CD8-positive, alpha-beta memory T cell (primary cell): ENCODE measurements around the gene SSC4D. TPM values are rescaled to one million over a fixed set of nuclear protein-coding genes. Genes with fewer than 3 reads are reported as not detected.
"Not testable (repeated sequence)": the region's sequence is repeated elsewhere in the genome, so short reads cannot be mapped to it uniquely, and the experiment has no call there.

ENCODE experiments used
- CTCF ChIA-PET: fragments of 350-600 bp; sonication (Branson Sonifier 250); formaldehyde crosslinking; loops from one replicate; lab custom pipeline; 2021; ENCODE audit warnings: antibody characterized with exemption; lab: Charles Lee
- POLR2A ChIA-PET: fragments of 350-600 bp; sonication (Branson Sonifier 250); formaldehyde crosslinking; loops from one replicate; lab custom pipeline; 2021; ENCODE audit warnings: antibody characterized with exemption; lab: Charles Lee
- DNase-seq, 5 donors: peaks; one replicate each; pipeline versions ENCODE4 v3.0.0 to v3.0.0-alpha.2; 2020 to 2022; ENCODE audit warnings: mixed read lengths in 1 of 5
- H3K27ac ChIP-seq: one replicate; pipeline ENCODE4 v1.7.0; 2013; ENCODE audit warnings: low read depth, mild to moderate bottlenecking, low read length, moderate library complexity
- H3K27me3 ChIP-seq: 2 replicates; pipeline ENCODE4 v1.7.0; 2013; ENCODE audit warnings: low read length, mild to moderate bottlenecking; ENCODE audit not compliant: insufficient read depth, poor library complexity, severe bottlenecking
- H3K36me3 ChIP-seq: 2 replicates; pipeline ENCODE4 v1.7.0; 2013; ENCODE audit warnings: mild to moderate bottlenecking, low read length, moderate library complexity; ENCODE audit not compliant: insufficient read depth
- H3K4me1 ChIP-seq: 2 replicates; pipeline ENCODE4 v1.7.0; 2013; ENCODE audit warnings: mild to moderate bottlenecking, low read length, moderate library complexity; ENCODE audit not compliant: insufficient read depth
- H3K4me3 ChIP-seq: 2 replicates; pipeline ENCODE4 v1.7.0; 2013; ENCODE audit warnings: mild to moderate bottlenecking, low read length
- H3K9me3 ChIP-seq: 2 replicates; pipeline ENCODE4 v1.7.0; 2013; ENCODE audit warnings: mild to moderate bottlenecking, low read length
- H3K27ac Mint-ChIP-seq, 8 donors: one replicate each; pipeline ENCODE4 v1.8.0; 2020 to 2021; ENCODE audit warnings: mixed read lengths in 8 of 8, mild to moderate bottlenecking in 6 of 8, inconsistent platforms in 3 of 8, moderate library complexity in 3 of 8
- H3K27me3 Mint-ChIP-seq, 2 donors: one replicate each; pipeline ENCODE4 v1.8.0; 2020 to 2021; ENCODE audit warnings: mixed read lengths in 2 of 2, mild to moderate bottlenecking in 1 of 2, moderate library complexity in 1 of 2
- H3K36me3 Mint-ChIP-seq, 3 donors: one replicate each; pipeline ENCODE4 v1.8.0; 2020 to 2021; ENCODE audit warnings: mixed read lengths in 3 of 3, inconsistent platforms in 1 of 3, mild to moderate bottlenecking in 1 of 3
- H3K4me1 Mint-ChIP-seq, 3 donors: one replicate each; pipeline ENCODE4 v1.8.0; 2020 to 2021; ENCODE audit warnings: mixed read lengths in 3 of 3, inconsistent platforms in 1 of 3, mild to moderate bottlenecking in 1 of 3
- H3K4me3 Mint-ChIP-seq, 7 donors: one replicate each; pipeline ENCODE4 v1.8.0; 2020 to 2021; ENCODE audit warnings: mixed read lengths in 7 of 7, mild to moderate bottlenecking in 6 of 7, moderate library complexity in 4 of 7, inconsistent platforms in 2 of 7
- H3K9me3 Mint-ChIP-seq, 5 donors: one replicate each; pipeline ENCODE4 v1.8.0; 2020 to 2022; ENCODE audit warnings: mixed read lengths in 5 of 5, mild to moderate bottlenecking in 3 of 5, moderate library complexity in 2 of 5, inconsistent platforms in 1 of 5
- polyA plus RNA-seq: library from polyadenylated mRNA; unstranded; fragments of 300-500 nt; fragmentation: Illumina TruSeq; gene quantifications from one replicate; pipeline ENCODE4 v1.2.3, GENCODE V29; 2021
- total RNA-seq, 2 experiments: library from RNA; stranded (reverse); gene quantifications; one replicate each; pipeline ENCODE4 v1.2.3, GENCODE V29; 2021

SSC4D gene
- total and polyA plus RNA-seq, 3 experiments from 2014 or later, result 0.17 to 0.55 (median 0.35) TPM

DNA sequence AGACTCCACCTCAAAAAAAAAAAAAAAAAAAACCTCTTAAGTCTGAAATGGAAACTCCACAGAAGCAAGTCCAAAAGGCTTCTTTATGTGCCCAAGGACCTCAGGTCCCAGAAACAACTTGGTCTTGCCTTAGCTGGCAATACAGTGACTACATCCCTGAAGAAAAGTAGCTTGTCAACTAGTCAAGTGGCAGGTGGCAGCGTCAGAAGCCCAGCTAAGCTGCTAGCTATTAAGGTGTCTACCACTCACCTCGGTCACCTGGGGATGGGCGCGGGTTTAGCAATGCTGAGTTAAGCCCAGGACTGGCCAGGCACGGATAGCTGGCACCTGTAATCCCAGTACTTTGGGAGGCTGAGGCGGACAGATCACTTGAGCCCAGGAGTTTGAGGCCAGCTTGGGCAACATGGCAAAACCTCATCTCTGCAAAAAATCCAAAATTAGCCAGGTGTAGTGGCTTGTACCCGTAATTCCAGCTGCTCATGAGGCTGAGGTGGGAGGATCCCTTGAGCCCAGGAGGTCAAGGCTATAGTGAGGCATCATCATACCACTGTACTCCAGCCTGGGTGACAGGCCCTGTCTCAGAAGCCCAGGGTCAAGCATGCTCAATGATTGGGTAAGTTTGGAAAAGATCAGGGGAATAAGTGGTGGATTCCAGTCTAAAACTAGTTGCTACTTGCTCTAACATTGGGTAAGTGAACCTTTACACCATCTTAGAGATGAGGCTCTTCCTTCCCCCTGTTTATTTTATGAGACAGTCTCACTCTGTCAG lies 29.8 kb upstream of the SSC4D start:
- H3K4me1 ChIP-seq, H3K9me3 Mint-ChIP-seq, H3K36me3 ChIP-seq, H3K27ac Mint-ChIP-seq, H3K27me3 ChIP-seq, CTCF ChIA-PET, POLR2A ChIA-PET, H3K4me3 Mint-ChIP-seq, H3K4me3 ChIP-seq, DNase-seq, H3K27me3 Mint-ChIP-seq, H3K36me3 Mint-ChIP-seq, H3K27ac ChIP-seq, H3K4me1 Mint-ChIP-seq, H3K9me3 ChIP-seq: not testable (repeated sequence)

DNA sequence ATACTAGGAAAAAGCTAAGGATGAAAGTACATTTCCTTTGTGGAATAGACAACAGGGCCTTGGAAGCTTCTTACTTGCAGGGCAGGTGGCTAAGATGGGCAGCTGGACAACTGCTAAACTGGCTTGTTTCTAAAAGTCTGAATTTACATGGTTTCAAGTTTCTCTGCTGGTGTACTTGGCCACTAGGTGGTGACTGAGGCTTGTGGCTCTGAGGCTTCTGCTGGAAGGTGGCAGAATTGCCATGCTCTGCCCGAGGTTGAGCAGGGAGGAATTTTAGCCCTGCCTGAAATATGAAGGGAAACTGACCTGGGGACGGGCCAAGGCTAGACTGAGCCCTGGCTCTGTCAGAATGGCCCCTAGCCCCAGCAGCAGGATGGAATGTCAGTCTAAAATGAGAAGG lies 28.4 kb upstream of the SSC4D start:
- H3K27ac ChIP-seq, H3K36me3 Mint-ChIP-seq, H3K9me3 Mint-ChIP-seq, H3K4me1 Mint-ChIP-seq, H3K36me3 ChIP-seq, H3K4me1 ChIP-seq, CTCF ChIA-PET, H3K4me3 ChIP-seq, POLR2A ChIA-PET, H3K4me3 Mint-ChIP-seq, H3K27me3 ChIP-seq, H3K9me3 ChIP-seq, H3K27me3 Mint-ChIP-seq: not testable (repeated sequence)
- peak overlapping the region in 1 of 8 donors; percentile 54 for H3K27ac Mint-ChIP-seq
- DNase-seq, result peak in 3 of 5 donors; percentile 15 to 61 (median 50)

DNA sequence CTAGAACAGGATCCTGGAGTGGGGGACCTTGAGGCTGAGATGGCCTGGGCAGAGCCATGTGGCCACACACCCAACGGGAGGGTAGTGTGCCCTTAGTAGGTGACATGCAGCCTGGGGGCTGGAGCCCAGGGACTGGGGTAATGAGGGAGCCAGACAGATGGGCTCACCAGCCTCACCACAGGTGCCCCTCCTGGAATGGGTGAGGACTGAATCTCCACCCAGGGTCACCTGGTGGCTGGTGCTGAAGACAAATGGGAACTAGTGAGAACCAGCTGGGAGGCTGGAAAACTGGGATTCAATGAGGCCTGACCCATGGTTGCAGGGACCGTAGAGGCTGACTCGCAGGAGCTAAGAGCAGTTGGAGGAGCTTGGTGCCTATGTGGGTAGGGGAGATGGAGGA lies 21.3 kb upstream of the SSC4D start:
- no peaks in the 10 kb centered on the region for H3K4me1 ChIP-seq
- H3K36me3 ChIP-seq, result no peaks in the 10 kb centered on the region
- ChIA-PET POLR2A (no interaction called here), CTCF (no interaction called here)
- H3K27ac ChIP-seq, result no peak overlapping the region
- H3K36me3 Mint-ChIP-seq, result no peaks in the 10 kb centered on the region
- H3K4me1 Mint-ChIP-seq, result no peaks in the 10 kb centered on the region
- H3K27ac Mint-ChIP-seq, result no peak overlapping the region
- no peaks in the 10 kb centered on the region for H3K27me3 ChIP-seq
- H3K9me3 ChIP-seq, result no peaks in the 10 kb centered on the region
- H3K4me3 ChIP-seq, result no peak overlapping the region
- H3K4me3 Mint-ChIP-seq, result no peak overlapping the region
- no peaks in the 10 kb centered on the region for H3K27me3 Mint-ChIP-seq
- no peak for DNase-seq
- no peaks in the 10 kb centered on the region for H3K9me3 Mint-ChIP-seq

DNA sequence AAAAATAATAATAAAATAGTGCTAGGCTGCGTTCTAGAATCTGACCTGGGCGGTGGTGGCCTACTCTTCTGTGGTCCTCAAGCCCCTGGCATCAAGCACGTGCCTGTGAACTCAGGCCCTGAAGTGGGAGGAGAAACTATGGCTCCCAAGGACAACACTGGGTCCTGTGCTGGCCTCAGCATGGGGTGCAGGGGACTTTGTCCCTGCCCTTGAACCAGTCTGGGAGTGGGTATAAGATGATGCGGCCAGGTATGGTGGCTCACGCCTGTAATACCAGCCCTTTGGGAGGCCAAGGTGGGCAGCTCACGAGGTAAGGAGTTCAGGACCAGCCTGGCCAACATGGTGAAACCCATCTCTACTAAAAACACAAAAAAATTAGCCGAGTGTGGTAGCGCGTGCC lies 20.7 kb upstream of the SSC4D start:
- Histone ChIP-seq H3K27me3 (no peaks in the 10 kb centered on the region), H3K27ac (no peak overlapping the region), H3K4me1 (no peaks in the 10 kb centered on the region), H3K9me3 (no peaks in the 10 kb centered on the region), H3K4me3 (no peak overlapping the region), H3K36me3 (no peaks in the 10 kb centered on the region)
- ChIA-PET POLR2A (no interaction called here), CTCF (no interaction called here)
- Mint-ChIP-seq H3K4me3 (no peak overlapping the region), H3K27me3 (no peaks in the 10 kb centered on the region), H3K27ac (no peak overlapping the region), H3K36me3 (no peaks in the 10 kb centered on the region), H3K9me3 (no peaks in the 10 kb centered on the region), H3K4me1 (peaks cover 0 to under 1% (median 0%) of the 10 kb centered on the region in 3 donors)
- DNase-seq, result no peak

DNA sequence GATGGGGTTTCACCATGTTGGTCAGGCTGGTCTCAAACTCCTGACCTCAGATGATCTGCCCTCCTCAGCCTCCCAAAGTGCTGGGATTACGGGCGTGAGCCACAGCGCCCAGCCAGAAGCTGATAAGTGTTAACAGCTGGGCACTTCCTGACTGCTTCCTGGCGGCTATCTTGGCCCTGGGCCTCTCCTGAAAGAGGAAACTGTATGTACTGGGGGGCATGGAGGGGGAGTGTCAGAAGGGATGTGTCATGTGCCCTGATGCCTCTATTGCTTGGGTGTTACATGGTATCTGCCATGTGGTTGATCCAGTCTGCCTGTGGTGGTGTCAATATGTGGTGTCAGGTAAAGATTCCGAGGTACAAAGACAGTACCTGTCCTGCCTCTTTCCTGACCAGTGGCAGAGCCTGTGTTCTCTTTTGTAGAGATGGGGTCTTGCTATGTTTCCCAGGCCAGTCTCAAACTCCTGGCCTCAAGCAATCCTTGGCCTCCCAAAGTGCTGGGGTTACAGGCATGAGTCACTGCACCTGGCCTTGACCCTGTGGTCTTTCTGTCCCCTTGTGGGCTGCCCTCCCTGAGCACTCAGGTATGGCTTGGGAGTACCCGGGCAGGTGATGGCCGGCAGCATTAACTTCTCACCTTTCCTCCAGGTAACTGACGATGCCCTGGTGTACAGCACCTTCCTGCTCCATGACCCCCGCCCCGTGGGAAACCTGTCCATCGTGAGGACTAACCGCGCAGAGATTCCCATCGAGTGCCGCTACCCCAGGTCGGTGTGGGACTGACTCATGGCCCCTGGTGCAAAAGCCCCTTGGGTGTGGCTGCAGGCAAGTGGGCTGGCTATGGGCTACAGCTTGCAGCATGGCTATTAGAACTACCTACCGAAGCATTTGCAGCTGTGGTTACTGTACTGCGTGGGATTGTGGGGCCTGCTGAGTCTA lies 19.6 kb upstream of the SSC4D start:
- H3K36me3 Mint-ChIP-seq, result no peaks in the 10 kb centered on the region
- DNase-seq, result no peak
- POLR2A ChIA-PET, result no interaction called here

DNA sequence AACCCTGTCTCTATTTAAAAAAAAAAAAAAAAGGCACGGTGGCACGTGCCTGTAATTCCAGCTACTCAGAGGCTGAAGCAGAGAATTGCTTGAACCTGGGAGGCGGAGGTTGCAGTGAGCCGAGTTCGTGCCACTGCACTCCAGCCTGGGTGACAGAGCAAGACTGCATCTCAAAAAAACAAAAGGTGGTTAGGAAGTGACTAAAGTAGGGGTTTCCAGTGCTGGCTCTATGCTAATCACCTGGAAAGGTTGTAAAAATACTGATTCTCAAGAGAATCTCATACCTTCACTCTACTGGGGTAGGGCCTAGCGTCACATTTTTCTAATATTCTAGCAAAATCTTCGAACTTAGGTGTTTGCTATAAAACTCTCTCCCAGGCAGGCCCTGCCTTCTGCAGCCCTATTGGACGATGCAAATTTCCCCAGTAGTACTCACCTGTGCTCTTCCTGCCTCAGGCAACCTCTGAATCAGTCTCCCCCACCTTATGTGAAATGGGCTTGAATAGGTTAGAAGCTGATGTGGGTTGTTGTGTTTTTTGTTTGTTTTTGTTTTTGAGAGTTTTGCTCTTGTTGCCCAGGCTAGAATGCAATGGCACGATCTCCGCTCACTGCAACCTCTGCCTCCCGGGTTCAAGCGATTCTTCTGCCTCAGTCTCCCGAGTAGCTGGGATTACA lies 18.8 kb upstream of the SSC4D start:
- Mint-ChIP-seq H3K4me3 (no peak overlapping the region), H3K9me3 (no peaks in the 10 kb centered on the region), H3K36me3 (no peaks in the 10 kb centered on the region), H3K4me1 (peaks cover 7 to 13% (median 12%) of the 10 kb centered on the region in 3 donors), H3K27me3 (peaks cover 3 to 6% of the 10 kb centered on the region in 2 donors), H3K27ac (peak overlapping the region in 1 of 8 donors; percentile 43)
- ChIA-PET POLR2A (no interaction called here), CTCF (no interaction called here)
- Histone ChIP-seq H3K4me1 (no peaks in the 10 kb centered on the region), H3K27me3 (no peaks in the 10 kb centered on the region), H3K9me3 (no peaks in the 10 kb centered on the region), H3K36me3 (no peaks in the 10 kb centered on the region), H3K4me3 (no peak overlapping the region), H3K27ac (no peak overlapping the region)
- DNase-seq, result no peak

More for the DNA sequence above, 19.6 kb upstream of the SSC4D start:
- Histone ChIP-seq H3K27ac (no peak overlapping the region), H3K36me3 (no peaks in the 10 kb centered on the region), H3K4me3 (no peak overlapping the region), H3K4me1 (no peaks in the 10 kb centered on the region), H3K9me3 (no peaks in the 10 kb centered on the region), H3K27me3 (no peaks in the 10 kb centered on the region)
- peaks cover 7 to 10% (median 9%) of the 10 kb centered on the region in 3 donors for H3K4me1 Mint-ChIP-seq
- no peaks in the 10 kb centered on the region for H3K9me3 Mint-ChIP-seq
- H3K27ac Mint-ChIP-seq, result no peak overlapping the region
- H3K4me3 Mint-ChIP-seq, result no peak overlapping the region
- H3K27me3 Mint-ChIP-seq, result peaks cover 0 to under 1% of the 10 kb centered on the region in 2 donors
- CTCF ChIA-PET, result no interaction called here

DNA sequence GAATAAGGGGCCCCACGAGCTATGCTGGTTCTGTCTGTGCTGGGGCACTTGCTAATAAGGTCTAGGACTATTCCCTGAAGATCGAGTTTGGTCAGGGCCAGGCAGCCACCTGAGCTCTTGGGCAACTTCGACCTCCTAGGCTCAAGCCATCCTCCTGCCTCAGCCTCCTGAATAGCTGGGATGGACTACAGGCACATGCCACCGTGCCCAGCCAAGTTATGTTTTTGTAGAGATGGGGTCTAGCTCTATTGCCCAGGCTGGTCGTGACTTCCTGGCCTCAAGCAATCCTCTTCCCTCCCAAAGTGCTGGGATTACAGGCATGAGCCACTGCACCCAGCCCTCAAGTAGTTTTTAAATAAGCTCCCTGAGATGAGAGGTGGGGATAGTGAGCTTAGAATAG lies 18.1 kb upstream of the SSC4D start:
- Histone ChIP-seq H3K4me3 (no peak overlapping the region), H3K4me1 (no peaks in the 10 kb centered on the region), H3K27me3 (no peaks in the 10 kb centered on the region), H3K36me3 (no peaks in the 10 kb centered on the region), H3K9me3 (no peaks in the 10 kb centered on the region), H3K27ac (no peak overlapping the region)
- Mint-ChIP-seq H3K4me1 (peaks cover 7 to 13% (median 12%) of the 10 kb centered on the region in 3 donors), H3K36me3 (no peaks in the 10 kb centered on the region), H3K27me3 (peaks cover 3 to 7% of the 10 kb centered on the region in 2 donors), H3K27ac (no peak overlapping the region), H3K9me3 (no peaks in the 10 kb centered on the region), H3K4me3 (no peak overlapping the region)
- ChIA-PET POLR2A (no interaction called here), CTCF (no interaction called here)
- DNase-seq, result no peak

DNA sequence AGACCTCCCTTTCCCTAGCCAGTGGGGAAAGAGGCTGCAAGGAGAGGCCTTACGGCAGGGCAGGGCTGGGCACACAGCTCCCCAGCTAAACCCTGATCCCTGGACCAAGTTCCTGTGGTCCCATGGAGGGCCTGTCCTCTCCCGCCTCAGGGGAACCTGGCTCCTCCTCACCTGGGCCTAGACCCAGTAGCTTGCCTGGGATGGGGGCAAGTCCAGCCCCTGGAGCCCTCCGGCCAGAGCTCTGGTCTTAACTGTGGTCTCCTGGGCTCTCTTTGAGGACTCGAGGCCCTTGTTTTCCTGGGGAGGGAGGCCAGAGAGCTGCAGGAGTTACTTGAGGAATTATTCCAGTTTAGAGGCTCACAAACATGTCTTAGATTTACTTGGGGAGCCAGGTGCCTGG lies 16.7 kb upstream of the SSC4D start:
- ChIA-PET CTCF (no interaction called here), POLR2A (no interaction called here)
- Histone ChIP-seq H3K27ac (no peak overlapping the region), H3K4me3 (no peak overlapping the region), H3K27me3 (no peaks in the 10 kb centered on the region), H3K4me1 (no peaks in the 10 kb centered on the region), H3K9me3 (no peaks in the 10 kb centered on the region), H3K36me3 (no peaks in the 10 kb centered on the region)
- Mint-ChIP-seq H3K36me3 (no peaks in the 10 kb centered on the region), H3K4me3 (no peak overlapping the region), H3K4me1 (peaks cover 7 to 13% (median 12%) of the 10 kb centered on the region in 3 donors), H3K9me3 (no peaks in the 10 kb centered on the region), H3K27ac (peak overlapping the region in 1 of 8 donors; percentile 15), H3K27me3 (peaks cover 7% of the 10 kb centered on the region in 2 donors)
- DNase-seq, result no peak
